ENCODE data around the gene MACROD1. TPM values are rescaled to one million over a fixed set of nuclear protein-coding genes. Genes with fewer than 3 reads are reported as not detected.
"Not testable (repeated sequence)": the region's sequence is repeated elsewhere in the genome, so short reads cannot be mapped to it uniquely, and the experiment has no call there.

MACROD1 gene
- total and polyA plus RNA-seq, 12 donors: 77.6 to 497 (median 115) TPM

DNA sequence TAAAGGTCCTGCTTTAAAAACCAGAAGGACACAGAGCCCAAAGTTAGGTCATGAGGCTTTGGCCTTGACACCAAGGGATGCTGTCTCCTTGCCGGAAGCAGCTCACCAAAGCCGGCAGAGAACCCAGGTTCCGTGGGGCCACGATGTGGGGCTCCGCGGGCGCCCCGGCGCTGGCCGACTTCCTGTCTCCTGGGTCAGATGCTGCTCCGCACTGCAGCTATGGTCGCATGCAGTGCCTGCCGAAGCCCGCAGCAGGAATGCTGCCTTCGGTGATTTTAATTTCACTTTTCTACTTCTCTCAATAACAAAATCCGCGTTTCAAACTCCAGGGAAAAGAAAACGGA, 180.1 kb downstream of the MACROD1 start:
- Histone ChIP-seq H3K27me3 (no peaks in the 10 kb centered on the region), H3K36me3 (peaks cover 0 to 28% (median 8%) of the 10 kb centered on the region in 9 donors), H3K9me3 (no peaks in the 10 kb centered on the region), H3K27ac (peak overlapping the region in 9 of 10 donors; percentile 78 to 92 (median 88)), H3K4me3 (peak overlapping the region; percentile 79 to 100 (median 92)), H3K4me1 (peaks cover 3 to 43% (median 22%) of the 10 kb centered on the region in 9 donors)
- DNase-seq (peak in 1 of 2 donors; percentile 47), ATAC-seq (peak; percentile 6 to 65 (median 53))
- 1 to 4% methylated on average over 18 of the region's 18 CpGs for WGBS, 2 donors
- TF ChIP-seq, protein P1, sequence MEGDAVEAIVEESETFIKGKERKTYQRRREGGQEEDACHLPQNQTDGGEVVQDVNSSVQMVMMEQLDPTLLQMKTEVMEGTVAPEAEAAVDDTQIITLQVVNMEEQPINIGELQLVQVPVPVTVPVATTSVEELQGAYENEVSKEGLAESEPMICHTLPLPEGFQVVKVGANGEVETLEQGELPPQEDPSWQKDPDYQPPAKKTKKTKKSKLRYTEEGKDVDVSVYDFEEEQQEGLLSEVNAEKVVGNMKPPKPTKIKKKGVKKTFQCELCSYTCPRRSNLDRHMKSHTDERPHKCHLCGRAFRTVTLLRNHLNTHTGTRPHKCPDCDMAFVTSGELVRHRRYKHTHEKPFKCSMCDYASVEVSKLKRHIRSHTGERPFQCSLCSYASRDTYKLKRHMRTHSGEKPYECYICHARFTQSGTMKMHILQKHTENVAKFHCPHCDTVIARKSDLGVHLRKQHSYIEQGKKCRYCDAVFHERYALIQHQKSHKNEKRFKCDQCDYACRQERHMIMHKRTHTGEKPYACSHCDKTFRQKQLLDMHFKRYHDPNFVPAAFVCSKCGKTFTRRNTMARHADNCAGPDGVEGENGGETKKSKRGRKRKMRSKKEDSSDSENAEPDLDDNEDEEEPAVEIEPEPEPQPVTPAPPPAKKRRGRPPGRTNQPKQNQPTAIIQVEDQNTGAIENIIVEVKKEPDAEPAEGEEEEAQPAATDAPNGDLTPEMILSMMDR (IDR thresholded peaks at IDR 0.05): no peak
- intact Hi-C loops (cut with DNase I): no loop called here

DNA sequence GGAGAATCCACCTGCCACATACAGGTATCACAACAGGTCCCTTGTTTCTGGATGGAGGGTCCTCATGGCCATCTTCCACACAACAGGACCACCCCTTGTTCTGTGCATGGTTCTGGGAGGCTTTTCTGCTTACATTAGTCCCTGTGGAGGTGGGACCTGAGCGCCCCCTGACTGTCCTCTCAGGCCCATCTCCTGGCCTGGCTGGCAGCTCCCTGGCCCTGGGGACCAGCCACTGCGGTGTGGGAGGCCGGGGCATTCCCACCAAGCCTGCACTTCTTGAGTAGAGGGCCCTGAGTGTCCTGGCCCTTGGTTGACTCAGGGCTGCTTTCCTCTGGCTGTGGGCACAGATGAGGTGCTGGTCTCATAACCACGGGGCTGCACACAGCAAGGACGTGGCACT, 186.5 kb downstream of the MACROD1 start:
- H3K4me1 ChIP-seq: peaks cover 6 to 50% (median 22%) of the 10 kb centered on the region in 9 donors
- H3K36me3 ChIP-seq: peaks cover 0 to 25% (median 0%) of the 10 kb centered on the region in 9 donors
- ATAC-seq (no peak), DNase-seq (no peak)
- TF ChIP-seq, protein P1 (IDR thresholded peaks at IDR 0.05): no peak
- H3K4me3 ChIP-seq: no peak overlapping the region
- H3K27me3 ChIP-seq: no peaks in the 10 kb centered on the region
- H3K27ac ChIP-seq: peak overlapping the region in 2 of 10 donors; percentile 21 to 39
- H3K9me3 ChIP-seq: no peaks in the 10 kb centered on the region
- 84 to 89% methylated on average over 5 of the region's 5 CpGs for WGBS, 2 donors
- intact Hi-C loops (cut with DNase I): no loop called here

DNA sequence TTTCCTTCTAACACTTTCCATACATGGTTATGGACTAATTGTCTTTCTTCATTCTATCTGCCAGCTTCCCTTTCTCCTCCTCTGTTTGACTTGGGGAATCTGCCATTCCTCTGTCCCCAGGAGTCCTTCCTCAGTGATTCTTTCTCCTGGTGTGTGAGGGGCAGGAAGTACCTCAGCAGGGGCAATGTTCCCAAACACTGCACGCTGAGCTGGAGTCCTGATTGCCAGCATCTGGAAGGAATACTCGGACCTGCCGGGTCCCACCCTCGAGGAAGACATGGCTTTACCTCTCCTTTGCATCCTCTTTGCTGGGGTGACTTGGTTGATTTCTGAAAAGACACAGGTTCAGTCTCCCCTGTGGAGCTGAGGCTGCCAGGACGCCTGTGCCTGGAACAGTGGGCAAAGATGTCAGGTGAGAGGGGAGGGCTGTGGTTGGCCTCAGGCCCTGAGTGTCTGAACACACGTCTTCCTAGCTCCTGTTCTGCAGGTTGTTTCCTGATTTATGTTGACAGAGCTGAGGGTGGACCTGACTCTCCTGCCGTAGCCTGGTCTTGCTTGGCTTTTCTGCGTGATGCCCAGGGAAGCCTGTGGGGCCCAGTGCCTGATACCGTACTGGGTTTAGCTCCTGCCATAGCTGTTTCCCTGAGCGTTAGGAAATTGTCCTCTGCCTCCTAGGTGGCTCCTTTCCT, 187.2 kb downstream of the MACROD1 start:
- Histone ChIP-seq H3K4me1 (peaks cover 6 to 53% (median 22%) of the 10 kb centered on the region in 9 donors), H3K36me3 (peaks cover 0 to 25% (median 0%) of the 10 kb centered on the region in 9 donors), H3K9me3 (no peaks in the 10 kb centered on the region), H3K27ac (peak overlapping the region in 2 of 10 donors; percentile 21 to 39), H3K27me3 (no peaks in the 10 kb centered on the region), H3K4me3 (no peak overlapping the region)
- DNase-seq: no peak
- TF ChIP-seq, protein P1 (IDR thresholded peaks at IDR 0.05): no peak
- intact Hi-C loops (cut with DNase I): no loop called here
- no peak for ATAC-seq
- 65 to 72% methylated on average over 10 of the region's 10 CpGs for WGBS, 2 donors

DNA sequence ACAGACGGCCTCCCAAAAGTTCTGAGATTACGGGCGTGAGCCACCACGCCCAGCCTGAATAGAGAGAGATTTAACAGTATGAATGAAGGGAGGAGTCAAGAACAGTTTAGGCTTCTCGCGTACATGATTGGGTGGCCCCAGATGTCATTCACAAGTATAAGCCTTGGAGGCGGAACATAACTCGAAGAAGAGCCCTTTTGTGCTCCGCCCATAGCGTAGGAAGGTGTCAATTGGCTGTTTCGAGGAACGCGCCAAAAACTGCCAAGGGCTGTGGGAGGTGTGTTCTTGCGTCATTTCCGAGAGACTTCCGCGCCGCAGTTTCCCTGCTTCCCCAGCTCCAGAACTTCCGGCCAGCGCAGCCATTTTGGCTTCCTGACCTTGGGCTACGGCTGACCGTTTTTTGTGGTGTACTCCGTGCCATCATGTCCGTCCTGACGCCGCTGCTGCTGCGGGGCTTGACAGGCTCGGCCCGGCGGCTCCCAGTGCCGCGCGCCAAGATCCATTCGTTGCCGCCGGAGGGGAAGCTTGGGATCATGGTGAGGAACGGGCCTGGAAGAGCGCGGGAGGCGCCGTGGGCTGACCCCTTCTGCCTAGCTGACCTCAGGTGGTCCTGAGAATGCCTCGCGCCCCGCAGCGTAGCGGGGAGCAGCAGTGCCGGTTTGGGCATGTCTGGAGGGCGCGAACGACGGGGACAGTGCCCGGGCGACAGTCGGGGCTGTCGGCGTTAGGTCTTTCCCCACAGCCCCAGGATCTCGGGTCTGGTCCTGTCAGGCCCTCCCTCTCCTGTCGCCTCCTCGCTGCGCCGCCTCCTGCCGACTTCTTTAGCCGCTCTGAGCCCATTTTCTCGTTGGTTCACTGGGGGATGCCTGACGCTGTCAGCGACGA, 191.4 kb downstream of the MACROD1 start, which contains the start of gene COX8A:
TSS of gene COX8A (plus strand) at position 362 of the 885 bp plus-strand sequence. CDS start at position 423, 61 bp downstream.
- H3K4me3 ChIP-seq: peak within 1 kb of the TSS; percentile 55 to 88 (median 80)
- TF ChIP-seq, protein P1 (IDR thresholded peaks at IDR 0.05): peak in 6 of 9 donors; percentile 9 to 46 (median 28)
- H3K9me3 ChIP-seq: no peaks in the 10 kb centered on the region
- peaks cover 0 to 25% (median 0%) of the 10 kb centered on the region in 9 donors for H3K36me3 ChIP-seq
- peaks cover 6 to 41% (median 21%) of the 10 kb centered on the region in 9 donors for H3K4me1 ChIP-seq
- DNase-seq: peak; percentile 95 to 99
- intact Hi-C loops (cut with DNase I): no loop called here
- H3K27me3 ChIP-seq: no peaks in the 10 kb centered on the region
- ATAC-seq: peak; percentile 93 to 98 (median 96)
- H3K27ac ChIP-seq: peak within 1 kb of the TSS; percentile 93 to 99 (median 98)
- WGBS, 2 donors: 0 to 1% methylated on average over 67 of the region's 67 CpGs

DNA sequence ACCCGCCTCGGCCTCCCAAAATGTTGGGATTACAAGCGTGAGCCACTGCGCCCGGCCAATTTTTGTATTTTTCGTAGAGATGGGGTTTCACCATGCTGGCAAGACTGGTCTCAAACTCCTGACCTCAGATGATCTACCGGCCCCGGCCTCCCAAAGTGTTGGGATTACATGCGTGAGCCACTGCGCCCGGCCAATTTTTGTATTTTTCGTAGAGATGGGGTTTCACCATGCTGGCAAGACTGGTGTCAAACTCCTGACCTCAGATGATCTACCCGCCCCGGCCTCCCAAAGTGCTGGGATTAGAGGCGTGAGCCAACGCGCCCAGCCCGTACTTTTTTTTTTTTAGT, 192.0 kb downstream of the MACROD1 start:
- 64 to 69% methylated on average over 18 of the region's 18 CpGs for WGBS, 2 donors
- Histone ChIP-seq H3K36me3 (peaks cover 0 to 19% (median 0%) of the 10 kb centered on the region in 9 donors), H3K4me3 (peak overlapping the region in 5 of 10 donors; percentile 14 to 87 (median 81)), H3K4me1 (peaks cover 3 to 35% (median 21%) of the 10 kb centered on the region in 9 donors)
- H3K27me3 ChIP-seq; H3K9me3 ChIP-seq; DNase-seq; H3K27ac ChIP-seq; intact Hi-C loops (cut with DNase I); ATAC-seq: not testable (repeated sequence)
